AG04450 (cell line): ENCODE measurements around the gene UQCR11. TPM values are rescaled to one million over a fixed set of nuclear protein-coding genes. Genes with fewer than 3 reads are reported as not detected.

Experiments used
- CTCF ChIA-PET: fragments of 300-600, 350-600 bp; formaldehyde crosslinking; extraction: SDS; loops from one replicate; lab custom pipeline; 2022; ENCODE audit warnings: antibody characterized with exemption, inconsistent platforms; lab: Charles Lee
- POLR2A ChIA-PET: fragments of 350-600 bp; formaldehyde crosslinking; extraction: SDS; loops from one replicate; lab custom pipeline; 2021; ENCODE audit warnings: antibody characterized with exemption, inconsistent platforms; lab: Yijun Ruan, JAX
- DNase-seq: peaks from one replicate; pipeline ENCODE4 v3.0.0-alpha.2; 2011; ENCODE audit warnings: low read depth, low spot score
- H3K27ac ChIP-seq: one replicate; pipeline ENCODE4 v1.5.1; 2012; ENCODE audit warnings: low read depth, low read length, control low read depth
- H3K27me3 ChIP-seq: one replicate; pipeline ENCODE4 v1.6.0; 2012; ENCODE audit warnings: low read length; ENCODE audit not compliant: control insufficient read depth, insufficient read depth
- H3K4me3 ChIP-seq: 2 replicates; pipeline ENCODE4 v1.5.1; 2011; ENCODE audit warnings: mild to moderate bottlenecking, low read depth, low read length, control low read depth
- H3K9me3 ChIP-seq: 2 replicates; pipeline ENCODE4 v1.5.1; 2012; ENCODE audit warnings: low read length; ENCODE audit not compliant: control insufficient read depth, insufficient read depth
- polyA plus RNA-seq: library from polyadenylated mRNA; depleted of rRNA; stranded (reverse); fragments of >200 nt; gene quantifications from 2 replicates; pipeline ENCODE4 v1.2.3, GENCODE V29; 2011
- TF ChIP-seq, protein P1 (sequence below): IDR thresholded peaks from 2 replicates; pipeline ENCODE4 v1.5.1; 2011; ENCODE audit warnings: low read depth, low read length, control low read depth, inconsistent platforms

UQCR11 gene
- polyA plus RNA-seq, 1 experiment, result 153 TPM

DNA sequence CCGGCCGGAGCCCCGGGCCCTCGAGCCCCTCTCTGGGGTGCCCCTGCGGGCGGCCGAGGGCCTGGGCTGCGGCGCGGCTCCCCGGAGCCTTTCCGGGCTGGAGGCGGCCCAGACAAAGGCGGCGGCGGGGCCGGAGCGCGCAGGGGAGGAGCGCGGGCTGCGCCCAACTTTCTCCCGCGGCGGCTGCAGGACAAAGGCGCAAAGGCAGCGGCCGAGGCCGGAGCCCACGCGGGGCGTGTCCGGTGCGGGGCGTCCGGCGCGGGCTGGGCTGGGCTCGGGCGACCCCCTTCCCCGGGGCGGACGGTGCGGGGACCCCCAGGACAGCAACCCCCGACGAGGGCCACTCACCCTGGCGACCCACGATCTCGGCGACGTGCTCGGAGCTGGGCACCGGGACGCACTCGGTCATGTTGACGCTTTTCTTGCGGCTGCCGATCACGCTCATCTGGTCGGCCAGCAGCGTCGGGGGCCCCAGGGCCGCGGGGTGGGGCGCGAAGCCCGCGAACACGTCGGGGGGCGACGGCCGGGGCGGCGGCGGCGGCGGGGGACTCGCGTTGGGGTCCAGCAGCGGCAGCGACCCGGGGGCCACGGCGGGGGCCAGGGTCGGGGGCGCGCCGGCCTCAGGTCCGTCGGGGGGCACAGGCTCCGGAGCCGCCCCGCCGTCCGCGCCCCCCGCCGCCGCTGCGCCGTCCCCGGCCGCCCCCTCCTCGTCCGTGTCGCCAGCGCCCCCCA lies 38.0 kb downstream of the UQCR11 start:
- Histone ChIP-seq H3K4me3 (peak overlapping the region; percentile 79), H3K27ac (peak overlapping the region; percentile 98), H3K9me3 (peaks cover 2% of the 10 kb centered on the region; the same call in 1 of the 2 replicates), H3K27me3 (peaks cover 4% of the 10 kb centered on the region)
- CTCF ChIA-PET, result interaction anchor here (0.9 kb wide), 1 partner anchor 21 kb away, joined by 4 read pairs; no protein-coding TSS in a partner anchor
- TF ChIP-seq, protein P1, sequence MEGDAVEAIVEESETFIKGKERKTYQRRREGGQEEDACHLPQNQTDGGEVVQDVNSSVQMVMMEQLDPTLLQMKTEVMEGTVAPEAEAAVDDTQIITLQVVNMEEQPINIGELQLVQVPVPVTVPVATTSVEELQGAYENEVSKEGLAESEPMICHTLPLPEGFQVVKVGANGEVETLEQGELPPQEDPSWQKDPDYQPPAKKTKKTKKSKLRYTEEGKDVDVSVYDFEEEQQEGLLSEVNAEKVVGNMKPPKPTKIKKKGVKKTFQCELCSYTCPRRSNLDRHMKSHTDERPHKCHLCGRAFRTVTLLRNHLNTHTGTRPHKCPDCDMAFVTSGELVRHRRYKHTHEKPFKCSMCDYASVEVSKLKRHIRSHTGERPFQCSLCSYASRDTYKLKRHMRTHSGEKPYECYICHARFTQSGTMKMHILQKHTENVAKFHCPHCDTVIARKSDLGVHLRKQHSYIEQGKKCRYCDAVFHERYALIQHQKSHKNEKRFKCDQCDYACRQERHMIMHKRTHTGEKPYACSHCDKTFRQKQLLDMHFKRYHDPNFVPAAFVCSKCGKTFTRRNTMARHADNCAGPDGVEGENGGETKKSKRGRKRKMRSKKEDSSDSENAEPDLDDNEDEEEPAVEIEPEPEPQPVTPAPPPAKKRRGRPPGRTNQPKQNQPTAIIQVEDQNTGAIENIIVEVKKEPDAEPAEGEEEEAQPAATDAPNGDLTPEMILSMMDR, result no peak
- POLR2A ChIA-PET, result interaction anchor here (1.0 to 1.1 kb wide), 2 partner anchors 24 to 26 kb away, joined by 3 to 5 read pairs; partner anchors contain the start of gene MBD3
- no peak for DNase-seq

DNA sequence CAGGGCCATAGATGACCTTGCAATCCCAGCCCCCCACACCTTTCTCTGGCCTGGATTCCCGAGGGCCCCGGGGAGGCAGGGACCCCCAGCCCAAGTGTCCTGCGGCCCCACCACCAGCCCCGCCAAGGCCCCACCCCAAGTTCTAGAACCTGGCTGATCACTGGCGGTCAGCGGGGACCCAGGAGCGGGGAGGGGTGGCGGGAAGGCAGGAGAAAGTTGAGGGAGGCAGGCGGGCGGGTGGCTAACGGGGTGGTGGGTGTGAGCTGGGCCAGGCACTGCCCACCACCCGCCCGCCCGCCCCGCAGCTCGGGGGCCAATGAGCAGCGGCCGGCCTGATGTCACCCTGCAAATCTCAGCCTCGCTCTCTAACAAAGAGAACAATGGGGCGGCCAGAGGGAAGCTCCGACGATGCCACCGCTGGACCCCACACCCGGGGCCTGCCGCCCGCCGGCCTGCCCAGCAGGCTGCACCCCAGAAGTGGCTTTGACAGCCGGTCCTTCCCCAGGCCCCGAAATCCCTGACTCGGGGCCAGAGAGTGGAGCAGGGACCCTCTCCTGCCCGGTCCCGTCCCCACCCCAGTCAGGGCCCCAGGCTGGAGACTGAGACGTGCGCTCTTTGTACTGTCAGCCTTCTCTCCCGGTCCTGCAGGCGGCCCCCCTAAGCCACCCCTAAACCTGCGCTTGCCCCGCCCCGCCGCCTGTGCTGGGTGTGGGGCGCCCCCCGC lies 38.7 kb downstream of the UQCR11 start:
- peaks cover 4% of the 10 kb centered on the region for H3K27me3 ChIP-seq
- H3K9me3 ChIP-seq, result peaks cover 2% of the 10 kb centered on the region; the same call in 1 of the 2 replicates
- TF ChIP-seq, protein P1, result no peak
- H3K27ac ChIP-seq, result peak overlapping the region; percentile 98
- ChIA-PET CTCF (interaction anchor here (0.9 kb wide), 1 partner anchor 21 kb away, joined by 4 read pairs; no protein-coding TSS in a partner anchor), POLR2A (interaction anchor here (0.6 to 1.1 kb wide), 6 partner anchors 13 to 76 kb away, joined by 3 to 8 read pairs (median 4); partner anchors contain the start of genes MBD3, REEP6 and UQCR11)
- peak overlapping the region; percentile 79 for H3K4me3 ChIP-seq
- peak; percentile 49 for DNase-seq

DNA sequence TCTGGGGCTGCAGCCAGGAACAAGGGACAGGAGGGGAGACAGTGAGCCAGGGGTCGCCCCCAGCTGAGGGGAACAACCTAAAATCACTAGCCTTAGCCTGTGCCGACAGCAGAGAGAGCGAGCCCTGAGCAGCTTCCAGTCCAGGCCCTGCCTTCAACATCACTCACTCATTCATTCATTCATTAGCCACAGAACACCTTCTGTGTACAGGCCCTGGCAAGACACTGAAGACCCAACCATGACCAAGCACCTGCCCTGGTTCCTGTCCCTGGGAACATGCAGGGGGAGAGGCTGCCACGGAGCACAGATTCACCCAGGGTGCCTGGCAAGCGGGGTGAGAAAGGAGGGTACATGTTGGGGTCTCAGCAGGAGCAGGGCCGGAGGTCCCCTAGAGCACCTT lies 42.0 kb downstream of the UQCR11 start:
- no peak overlapping the region for H3K4me3 ChIP-seq
- H3K27ac ChIP-seq, result no peak overlapping the region
- ChIA-PET POLR2A (no interaction called here), CTCF (no interaction called here)
- no peaks in the 10 kb centered on the region; the same call in 1 of the 2 replicates for H3K9me3 ChIP-seq
- no peak for DNase-seq
- no peaks in the 10 kb centered on the region for H3K27me3 ChIP-seq
- TF ChIP-seq, protein P1, result no peak

DNA sequence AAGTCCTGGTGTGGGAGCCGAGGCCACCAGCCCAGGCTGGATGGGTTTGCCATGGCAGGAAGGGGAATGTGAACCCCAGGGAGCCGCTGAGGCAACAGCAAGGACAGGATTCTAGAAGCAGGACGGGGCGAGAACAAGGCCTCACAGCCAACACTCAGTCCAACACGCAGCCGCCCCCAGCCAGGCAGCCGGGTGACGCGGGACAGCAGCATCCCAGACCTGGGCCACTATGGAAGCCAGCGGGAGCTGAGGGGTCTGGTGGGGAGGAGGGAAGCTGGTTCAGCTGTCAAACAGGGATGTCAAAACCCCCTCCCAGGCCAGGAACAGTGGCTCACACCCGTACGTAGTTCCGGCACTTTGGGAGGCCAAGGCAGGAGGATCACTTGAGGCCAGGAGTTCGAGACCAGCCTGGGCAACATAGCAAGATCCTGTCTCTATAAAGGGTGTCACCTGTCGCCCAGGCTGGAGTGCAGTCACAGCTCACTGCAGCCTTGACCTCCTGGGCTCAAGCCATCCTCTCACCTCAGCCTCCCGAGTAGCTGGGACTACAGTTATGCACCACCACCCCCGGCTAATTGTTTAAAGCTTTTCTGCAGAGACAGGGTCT lies 43.9 kb downstream of the UQCR11 start:
- DNase-seq, result no peak
- ChIA-PET POLR2A (no interaction called here), CTCF (interaction anchor here (0.5 kb wide), 1 partner anchor 15 kb away, joined by 3 read pairs; no protein-coding TSS in a partner anchor)
- no peaks in the 10 kb centered on the region for H3K27me3 ChIP-seq
- H3K27ac ChIP-seq, result no peak overlapping the region
- no peak overlapping the region for H3K4me3 ChIP-seq
- no peaks in the 10 kb centered on the region; the same call in 1 of the 2 replicates for H3K9me3 ChIP-seq
- TF ChIP-seq, protein P1, result no peak
